NOMO-1 treated with dmso at 0.1 percent for 144 hours (cell line): ENCODE measurements around the gene MEN1.
A peak's percentile ranks its signal among the peaks of the same experiment; 100 is the strongest.

Source experiments
- DNase-seq: peaks from one replicate; lab custom pipeline; 2025; ENCODE audit not compliant: unreplicated experiment; lab: John Stamatoyannopoulos, UW

The MEN1 gene

DNA sequence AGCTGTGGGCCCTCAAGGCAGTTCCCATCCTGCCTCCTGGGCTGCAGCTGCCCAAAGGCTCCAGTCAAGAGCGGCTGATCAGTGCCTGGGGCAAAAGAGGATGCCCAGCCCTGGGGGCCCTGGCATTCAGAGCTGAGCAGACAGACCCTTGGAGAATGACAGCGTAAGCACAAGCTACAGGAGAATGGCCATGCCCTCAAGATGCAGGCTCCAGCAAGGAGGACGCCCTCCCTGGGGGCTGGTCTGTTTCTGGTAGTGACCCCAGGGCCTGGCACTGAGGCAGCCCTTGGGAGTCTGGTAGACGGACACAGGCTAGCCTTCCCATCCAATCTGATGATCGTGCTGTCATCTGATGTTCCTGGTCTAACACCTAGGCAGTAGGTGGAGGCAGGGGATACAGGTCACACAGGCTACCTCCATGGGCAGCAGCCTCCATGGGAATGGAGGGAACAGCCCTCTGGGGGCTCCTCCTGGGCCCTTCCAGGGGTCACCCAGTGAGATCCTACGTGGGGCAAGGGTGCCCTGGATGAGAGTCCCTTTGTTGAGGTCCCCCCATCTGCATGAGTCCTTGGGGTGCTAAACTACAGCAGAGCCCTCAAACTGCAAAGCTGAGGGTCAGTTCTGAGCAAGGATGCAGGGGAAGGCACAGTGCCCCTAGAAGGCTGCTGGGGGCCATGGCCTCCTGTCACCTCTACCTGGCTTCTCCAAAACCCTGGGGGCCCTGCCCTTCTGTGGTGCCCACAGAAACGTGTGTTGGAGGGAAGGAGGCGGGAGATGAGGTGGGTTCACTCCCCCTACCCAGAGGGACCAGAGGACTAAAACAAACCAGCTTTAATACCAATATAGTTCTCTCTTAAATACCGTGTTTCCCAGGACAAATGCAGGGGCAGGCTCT is 21.8 kb downstream of the MEN1 start:
- DNase-seq, result no peak

DNA sequence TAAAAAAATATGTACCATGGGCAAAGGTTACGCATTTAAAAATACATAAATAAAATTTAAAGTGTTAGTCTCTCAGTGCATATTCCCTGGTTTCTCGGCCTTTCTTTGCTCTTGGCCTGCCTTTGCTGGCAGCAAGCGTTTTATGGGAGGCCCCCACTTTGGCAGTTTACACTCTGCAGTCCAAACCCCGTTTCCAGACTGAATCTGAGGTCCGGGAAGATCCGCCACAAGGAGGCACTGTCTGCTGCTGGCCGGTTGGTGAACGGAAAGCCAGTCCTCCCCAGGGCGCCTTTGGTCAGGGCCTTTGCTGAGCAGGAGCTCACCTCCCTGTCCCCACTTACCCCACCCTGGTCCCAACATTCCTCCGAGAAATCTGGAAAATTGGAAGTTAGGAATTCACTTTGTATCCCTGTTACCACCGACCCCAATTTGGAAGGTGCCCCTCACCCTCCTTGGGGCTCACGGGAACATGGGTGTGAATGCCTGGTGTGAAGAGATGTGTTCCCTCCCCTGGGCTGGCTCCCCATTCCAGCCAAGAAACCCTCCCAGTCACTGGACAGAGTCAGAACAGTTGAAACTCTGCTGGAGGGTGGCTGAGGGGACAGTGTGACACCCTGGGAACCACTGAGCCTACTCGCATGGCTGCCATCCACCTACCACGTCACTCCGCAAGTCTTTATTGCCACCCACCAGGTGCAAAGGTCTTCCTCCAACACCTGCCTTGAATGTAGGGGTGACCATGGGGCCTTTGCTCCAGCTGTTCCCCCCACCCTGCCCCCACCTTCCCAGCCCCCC is 22.6 kb downstream of the MEN1 start:
- peak; percentile 20 for DNase-seq

- no peak for DNase-seq
Measured at GRCh38 chr11:64786308-64786707, 24.0 kb downstream of the MEN1 start.

DNA sequence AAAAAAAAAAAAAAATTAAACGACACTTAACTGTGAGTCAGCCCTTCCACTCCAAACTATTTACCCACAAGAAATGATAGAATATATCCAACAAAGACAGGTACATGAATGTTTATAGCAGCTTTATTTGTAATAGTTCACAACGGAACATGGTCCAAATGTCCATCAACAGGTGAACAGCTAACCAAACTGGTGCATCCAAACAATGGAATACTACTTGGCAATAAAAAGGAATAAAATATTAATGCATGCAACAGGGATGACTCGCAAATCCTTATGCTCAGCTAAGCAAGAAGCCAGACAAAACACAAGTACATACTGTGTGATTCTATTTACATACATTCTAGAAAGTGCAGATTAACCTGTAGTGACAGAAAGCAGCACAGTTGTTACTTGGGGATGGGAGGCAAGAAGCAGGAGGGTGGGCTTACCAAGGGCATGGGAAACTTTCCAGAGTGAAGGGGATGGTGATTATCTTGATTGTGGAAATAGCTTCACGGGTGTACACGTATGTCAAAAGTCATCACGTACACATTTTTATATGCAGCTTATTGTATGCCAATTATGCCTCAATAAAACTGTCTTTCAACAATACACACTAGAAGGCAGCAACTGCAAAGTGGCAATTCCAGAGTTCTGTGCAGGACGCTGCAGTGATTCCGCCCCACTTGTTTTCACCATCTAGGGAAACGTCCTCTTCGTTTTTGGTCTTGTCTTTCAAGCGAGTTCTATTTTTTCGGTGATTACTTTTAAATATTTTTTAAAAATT is 25.4 kb downstream of the MEN1 start:
- no peak for DNase-seq

DNA sequence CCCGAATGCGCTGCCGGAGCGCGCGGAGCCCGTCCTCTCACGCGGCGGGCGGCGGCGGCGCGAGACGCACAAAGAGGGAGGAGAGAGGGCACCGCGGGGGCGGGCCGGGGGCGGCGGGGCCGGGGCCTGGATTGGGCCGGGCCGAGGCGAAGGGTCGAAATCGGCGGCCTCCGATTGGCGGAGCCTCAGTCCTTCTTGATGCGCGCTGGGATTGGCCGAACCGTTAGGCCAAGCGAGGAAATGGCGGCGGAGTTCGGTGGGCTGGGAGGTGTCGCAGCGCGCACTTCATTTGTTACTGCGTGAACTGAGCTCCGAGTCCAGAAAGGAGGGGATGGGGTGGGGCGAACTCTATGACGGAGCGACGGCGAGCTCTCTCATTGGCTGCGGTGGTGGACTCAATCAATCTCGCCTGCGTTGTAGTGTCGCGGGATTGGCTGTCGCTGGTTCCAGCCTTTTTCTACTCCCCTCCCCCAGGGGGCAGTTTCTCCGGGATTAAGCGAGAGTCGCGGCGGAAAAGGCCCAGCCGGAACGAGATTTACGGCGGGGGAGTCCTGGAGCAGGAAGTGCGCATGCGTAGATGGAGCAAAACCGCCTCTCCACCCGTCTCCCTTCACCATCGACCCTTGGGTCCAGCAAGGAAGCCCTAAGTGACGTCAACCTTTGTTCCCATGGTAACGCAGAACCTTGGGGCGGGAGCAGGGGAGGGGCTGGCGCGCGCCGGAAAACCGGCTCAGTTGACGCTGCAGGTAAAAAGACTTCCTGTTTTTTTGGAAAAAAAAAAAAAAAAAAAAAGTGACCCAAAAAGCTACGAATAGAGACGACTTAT is 31.7 kb downstream of the MEN1 start, which contains the start of gene SF1:
Gene SF1, minus strand, starts transcription at position 70 of the 826 bp plus-strand sequence. CDS start 150 bp downstream, outside the sequence.
- DNase-seq, result peak; percentile 100

GRCh38 chr11:64778223-64778472 is 32.2 kb downstream of the MEN1 start:
- DNase-seq, result no peak

DNA sequence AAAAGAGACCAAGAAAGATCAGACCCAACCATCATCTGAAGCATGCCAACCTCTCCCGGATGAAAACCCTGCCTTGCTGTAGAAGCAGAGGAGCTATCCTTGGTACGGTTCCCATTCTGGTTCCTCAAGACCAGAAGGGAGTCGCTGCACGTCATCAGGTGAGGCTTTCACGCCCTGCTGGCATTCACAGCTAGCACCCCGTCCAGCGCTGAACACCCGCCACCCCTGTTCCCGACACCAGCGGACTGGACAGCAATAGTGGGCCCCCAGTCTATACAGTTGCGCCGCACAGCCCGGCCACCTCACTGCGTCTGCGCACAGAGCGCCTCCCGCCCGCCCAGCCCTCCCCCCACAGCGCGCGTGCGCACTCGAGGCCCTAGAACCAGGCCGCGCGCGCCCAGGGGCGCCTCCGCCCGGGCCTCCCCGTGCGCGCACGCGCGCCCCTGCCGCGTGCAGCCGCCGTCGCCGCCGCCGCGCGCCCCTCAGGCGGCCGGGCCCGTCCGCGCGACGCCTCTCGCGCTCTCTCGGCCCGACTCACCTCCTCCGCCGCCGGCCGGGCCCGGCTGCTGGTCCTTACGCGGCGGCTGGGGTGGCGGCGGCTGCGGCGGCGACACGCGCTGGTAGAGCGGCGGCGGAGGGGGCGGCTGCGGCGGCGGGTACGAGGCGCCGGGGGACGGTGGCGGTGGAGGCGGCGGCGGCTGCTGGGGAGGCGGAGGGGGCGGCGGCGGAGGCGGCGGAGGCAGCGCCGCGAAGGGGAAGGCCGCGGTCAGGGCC is 32.7 kb downstream of the MEN1 start:
- DNase-seq, result peak; percentile 33

DNA sequence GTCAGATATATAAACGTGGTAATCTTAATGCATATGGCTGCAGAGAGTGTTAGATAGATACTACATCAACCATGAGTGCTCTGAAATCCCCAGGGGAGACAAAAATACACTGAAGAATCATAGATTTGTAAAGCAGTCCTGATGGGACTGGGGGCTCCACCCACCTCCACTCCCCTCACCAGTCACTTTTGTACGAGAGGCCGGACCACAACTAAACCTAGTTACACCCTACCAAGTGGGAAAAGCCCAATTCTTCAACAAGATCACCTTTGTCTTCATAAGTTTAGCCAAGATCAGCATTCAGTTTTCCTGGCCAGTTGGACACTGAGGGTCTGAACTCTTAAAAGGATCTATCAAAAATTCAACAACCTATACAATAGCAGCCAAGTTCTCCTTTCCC is 33.5 kb downstream of the MEN1 start:
- no peak for DNase-seq

DNA sequence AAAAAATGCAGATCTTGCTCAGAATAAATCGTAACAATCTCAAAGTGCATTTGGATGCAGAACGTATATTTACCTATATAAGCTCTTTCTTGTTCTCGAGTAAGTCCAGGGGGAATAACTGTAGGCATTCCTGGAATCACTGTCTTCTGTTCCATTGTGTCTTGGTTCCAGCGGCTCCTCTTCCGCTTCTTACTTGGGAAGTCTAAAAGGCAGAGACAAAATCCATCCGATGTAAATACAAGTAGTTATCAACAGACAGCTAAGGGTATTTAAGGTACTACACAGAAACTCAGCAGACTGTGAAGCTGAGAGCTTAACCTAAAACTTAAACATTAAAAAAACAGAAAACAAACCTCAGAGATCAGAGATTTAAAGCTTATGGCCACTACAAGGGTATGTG is 33.9 kb downstream of the MEN1 start:
- DNase-seq, result no peak

- no peak for DNase-seq
Measured at GRCh38 chr11:64774144-64774543, 36.2 kb downstream of the MEN1 start.

DNA sequence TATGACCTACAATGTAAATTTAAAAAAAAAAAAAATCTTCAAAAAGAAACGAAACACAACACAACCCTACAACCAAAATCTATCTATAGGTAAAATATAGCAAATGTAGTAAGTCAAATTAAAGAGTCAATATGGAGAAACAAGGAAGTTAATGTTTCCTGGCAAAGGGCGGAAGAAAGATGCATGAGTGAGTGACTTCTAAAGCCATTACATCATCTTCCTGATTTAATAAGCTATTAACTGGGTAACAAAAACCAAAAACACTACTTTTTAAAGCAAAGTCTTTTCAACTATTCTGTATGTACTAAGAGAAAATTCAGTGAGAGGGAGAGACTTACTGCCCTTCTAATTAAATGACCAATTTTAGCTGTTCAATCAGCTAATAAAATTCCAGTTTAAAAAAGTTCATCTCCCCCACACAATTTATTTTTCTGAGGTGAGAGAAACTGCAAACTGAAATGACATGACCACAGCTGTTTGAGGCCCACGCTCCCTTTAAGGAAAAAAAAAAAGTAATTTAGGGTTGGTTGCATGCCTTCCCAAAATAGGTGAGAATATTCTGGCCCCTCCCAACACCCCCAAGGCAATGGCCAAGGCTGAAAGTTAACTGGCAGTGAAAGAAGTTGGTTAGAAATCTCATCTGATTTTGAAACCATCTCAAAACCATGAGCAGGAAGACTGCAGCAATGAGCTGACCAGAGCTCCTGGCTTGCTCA is 37.9 kb downstream of the MEN1 start:
- no peak for DNase-seq

DNA sequence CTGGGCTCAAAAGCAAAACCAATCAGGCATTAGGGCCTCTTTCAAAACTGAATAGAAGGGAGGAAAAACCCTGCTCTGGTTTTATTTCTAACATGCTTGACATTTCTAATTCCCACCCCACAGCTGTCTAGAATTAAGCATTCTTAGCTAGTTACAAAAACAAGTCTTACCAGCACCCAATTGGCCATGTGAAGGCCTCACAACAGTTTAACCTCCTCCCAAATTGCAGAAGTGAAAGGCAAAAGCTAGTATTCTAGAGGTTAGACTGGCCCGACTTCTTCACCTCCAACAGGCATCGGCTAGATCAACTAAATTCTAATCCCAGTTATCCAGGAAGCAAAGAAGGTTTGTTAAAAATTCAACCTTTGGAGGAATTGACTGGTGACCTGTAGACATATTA is 38.5 kb downstream of the MEN1 start:
- peak; percentile 57 for DNase-seq

DNA sequence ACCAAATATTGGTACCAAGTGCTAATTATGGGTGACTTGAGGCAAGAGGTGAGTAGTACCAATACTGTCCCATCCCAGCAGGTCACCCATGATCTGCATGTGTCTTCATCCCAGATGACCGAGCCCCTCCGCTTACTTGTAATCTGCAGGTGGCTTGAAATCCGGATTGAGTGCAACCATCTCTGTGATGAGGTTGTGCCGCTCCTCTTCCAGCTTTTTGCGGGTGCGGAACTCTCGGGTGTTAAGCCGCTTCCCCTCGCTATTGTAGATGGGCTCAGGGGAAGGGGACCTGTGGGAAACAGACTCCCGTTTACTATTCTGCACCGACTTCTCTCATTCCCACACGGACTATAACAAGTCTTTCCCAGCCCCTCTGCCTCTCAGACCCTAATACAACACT is 40.2 kb downstream of the MEN1 start:
- DNase-seq, result no peak

GRCh38 chr11:64769283-64769682 is 41.1 kb downstream of the MEN1 start:
- no peak for DNase-seq

GRCh38 chr11:64768300-64768694 is 42.1 kb downstream of the MEN1 start:
- no peak for DNase-seq

GRCh38 chr11:64767344-64768299 is 42.7 kb downstream of the MEN1 start:
- peak; percentile 21 for DNase-seq

DNA sequence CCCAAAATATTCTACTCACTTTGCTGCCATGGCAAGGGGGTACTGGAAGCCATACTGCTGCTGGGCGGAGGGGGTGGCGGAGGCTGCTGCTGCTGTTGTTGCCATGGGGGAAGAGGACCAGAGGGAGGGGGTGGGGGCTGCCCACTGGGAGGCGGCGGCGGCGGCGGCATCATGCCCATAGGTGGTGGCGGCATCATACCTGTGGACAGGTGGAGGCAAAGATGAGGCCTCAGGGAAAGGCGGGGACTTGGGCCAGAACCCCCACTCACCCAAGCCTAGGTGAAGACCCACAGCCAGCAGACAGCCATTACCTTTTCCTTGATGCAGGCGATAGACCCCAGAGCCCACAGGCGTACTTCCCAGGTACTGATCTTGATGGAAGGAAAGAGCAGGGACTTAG is 43.5 kb downstream of the MEN1 start:
- DNase-seq, result no peak
